Endothelial cell of umbilical vein (primary cell): ENCODE results near the gene NCL. TPM values are rescaled to one million over a fixed set of nuclear protein-coding genes. Genes with fewer than 3 reads are reported as not detected.

Experiments
- BruUV-seq: library from RNA; stranded (reverse); fragments of 400-500 nt; replicated peaks from 2 replicates; lab custom pipeline; 2021; lab: Mats Ljungman, UMichigan
- CTCF ChIA-PET: fragments of 300-600, 350-600 bp; sonication (Branson Sonifier 250); formaldehyde crosslinking; loops from one replicate; lab custom pipeline; 2021; ENCODE audit warnings: antibody characterized with exemption, inconsistent platforms; lab: Charles Lee
- POLR2A ChIA-PET: fragments of 300-600, 350-600 bp; sonication (Branson Sonifier 250); formaldehyde crosslinking; loops from one replicate; lab custom pipeline; 2021; ENCODE audit warnings: antibody characterized with exemption, inconsistent platforms; lab: Charles Lee
- DNase-seq: peaks from one replicate; pipeline ENCODE4 v3.0.0-alpha.2; 2011; ENCODE audit warnings: low read depth, low spot score
- FAIRE-seq: peaks from 2 replicates; lab custom pipeline; 2011; peaks lifted over from hg19 to GRCh38; lab: Jason Lieb, UNC
- H2AFZ ChIP-seq: 2 replicates; pipeline ENCODE4 v1.6.0; 2012; ENCODE audit warnings: low read depth, low read length, control low read depth, inconsistent platforms
- H3K27ac ChIP-seq: 2 replicates; pipeline ENCODE4 v1.5.1; 2011; ENCODE audit warnings: low read depth, mild to moderate bottlenecking, control low read depth, low read length, moderate library complexity; ENCODE audit not compliant: insufficient read depth
- H3K27me3 ChIP-seq, 2 experiments: 2 replicates each; pipeline versions ENCODE4 v1.6.0 to v1.6.1; 2011; ENCODE audit warnings: low read length in 2 of 2, mixed read lengths in 1 of 2; ENCODE audit not compliant: control insufficient read depth in 2 of 2, insufficient read depth in 2 of 2
- H3K36me3 ChIP-seq, 2 experiments: 2 replicates in 1 of 2; 3 replicates in 1 of 2; pipeline ENCODE4 v1.5.1; 2011; ENCODE audit warnings: low read length in 2 of 2, mild to moderate bottlenecking in 1 of 2, moderate library complexity in 1 of 2; ENCODE audit not compliant: control insufficient read depth in 2 of 2, insufficient read depth in 2 of 2; ENCODE audit errors: extremely low read depth in 1 of 2
- H3K4me1 ChIP-seq: 3 replicates; pipeline ENCODE4 v1.5.1; 2011; ENCODE audit warnings: mild to moderate bottlenecking, low read length; ENCODE audit not compliant: control insufficient read depth, insufficient read depth; ENCODE audit errors: extremely low read depth
- H3K4me2 ChIP-seq: 2 replicates; pipeline ENCODE4 v1.6.1; 2011; ENCODE audit warnings: low read length, control low read depth, mixed read lengths; ENCODE audit not compliant: insufficient read depth
- H3K4me3 ChIP-seq, 3 experiments: fragments of 200-600 bp in 1 of 3; sonication (generic), shearing (Covaris generic) in 1 of 3; replicated peaks in 1 of 3; 2 replicates each; pipeline ENCODE4 v1.5.1; 2011 to 2016; ENCODE audit warnings: control low read depth in 3 of 3, low read length in 3 of 3, mild to moderate bottlenecking in 2 of 3, inconsistent platforms in 1 of 3, low read depth in 1 of 3, moderate library complexity in 1 of 3; ENCODE audit not compliant: insufficient read depth in 1 of 3
- H3K79me2 ChIP-seq: 2 replicates; pipeline ENCODE4 v1.6.0; 2012; ENCODE audit warnings: low read length, inconsistent platforms; ENCODE audit not compliant: control insufficient read depth, insufficient read depth
- H3K9ac ChIP-seq: replicated peaks from 2 replicates; pipeline ENCODE3; 2011; ENCODE audit warnings: low read length, control low read depth; ENCODE audit not compliant: insufficient read depth; ENCODE audit errors: extremely low read depth
- H3K9me1 ChIP-seq: replicated peaks from 3 replicates; pipeline ENCODE4 v1.6.0; 2011; ENCODE audit warnings: mild to moderate bottlenecking, low read length; ENCODE audit not compliant: control insufficient read depth, insufficient read depth; ENCODE audit errors: extremely low read depth
- H3K9me3 ChIP-seq: replicated peaks from 2 replicates; pipeline ENCODE4 v1.5.1; 2012; ENCODE audit warnings: low read length, inconsistent platforms; ENCODE audit not compliant: control insufficient read depth, insufficient read depth
- H4K20me1 ChIP-seq: replicated peaks from 2 replicates; pipeline ENCODE3; 2011; ENCODE audit warnings: mild to moderate bottlenecking, low read length; ENCODE audit not compliant: control insufficient read depth, insufficient read depth; ENCODE audit errors: extremely low read depth
- EZH2 ChIP-seq: IDR thresholded peaks from 2 replicates; pipeline ENCODE4 v1.6.1; 2012; ENCODE audit warnings: borderline replicate concordance, low read depth, mild to moderate bottlenecking, moderate library complexity, low read length, inconsistent platforms; ENCODE audit not compliant: severe bottlenecking
- FOS ChIP-seq: IDR thresholded peaks from 2 replicates; pipeline ENCODE4 v1.6.1; 2011; ENCODE audit warnings: mild to moderate bottlenecking, low read length, moderate library complexity, borderline replicate concordance; ENCODE audit not compliant: insufficient read depth
- GATA2 ChIP-seq: IDR thresholded peaks from 2 replicates; pipeline ENCODE4 v1.7.0; 2011; ENCODE audit warnings: low read depth, mild to moderate bottlenecking, moderate library complexity, mixed read lengths, low read length; ENCODE audit not compliant: insufficient read length, insufficient read depth
- JUN ChIP-seq: IDR thresholded peaks from 2 replicates; pipeline ENCODE4 v1.6.1; 2011; ENCODE audit warnings: borderline replicate concordance, low read depth; ENCODE audit not compliant: insufficient read length, insufficient read depth
- MYC ChIP-seq: IDR thresholded peaks from one replicate; pipeline ENCODE4 v1.6.1; 2011; ENCODE audit warnings: mild to moderate bottlenecking, low read depth, low read length
- POLR2A ChIP-seq: IDR thresholded peaks from 2 replicates; pipeline ENCODE4 v1.6.1; 2012; ENCODE audit warnings: low read depth, mild to moderate bottlenecking, control low read depth, low read length
- POLR2AphosphoS5 ChIP-seq: IDR thresholded peaks from 2 replicates; pipeline ENCODE4 v1.6.1; 2012; ENCODE audit warnings: low read depth, mild to moderate bottlenecking, control low read depth, low read length, moderate library complexity; ENCODE audit not compliant: insufficient read depth
- dilution Hi-C: fragments of 300-500 bp; cut with MboI; formaldehyde crosslinking; loops from one replicate; pipeline ENCODE4 v1.15.0; 2019; ENCODE audit warnings: low sequenced_read_pairs; ENCODE audit not compliant: extremely low pct_ligation_motif_present
- intact Hi-C: fragments of 100-400 bp; cut with micrococcal nuclease; formaldehyde crosslinking; loops from one replicate; pipeline ENCODE4 v1.10.0; 2022
- polyA plus RNA-seq, 4 experiments: library from polyadenylated mRNA; depleted of rRNA in 3 of 4; stranded (reverse) in 3 of 4; unstranded in 1 of 4; fragments of >200 nt; gene quantifications; 2 replicates each; pipeline versions ENCODE4 v1.2.1 to v1.2.3, GENCODE V29; 2011 to 2012; ENCODE audit warnings: missing spikeins in 1 of 4
- total RNA-seq: library from RNA; stranded (reverse); gene quantifications from 2 replicates; pipeline ENCODE4 v1.2.3, GENCODE V29; 2021
- TF ChIP-seq, protein P1 (sequence below): IDR thresholded peaks from 2 replicates; pipeline ENCODE4 v1.6.1; 2011; ENCODE audit not compliant: insufficient read depth, insufficient read length
- TF ChIP-seq, protein P2 (sequence below), 2 donors: IDR thresholded peaks; 1 replicate in 1 of 2; 2 replicates in 1 of 2; pipeline ENCODE4 v1.5.1; 2011; ENCODE audit warnings: low read length in 2 of 2, mild to moderate bottlenecking in 2 of 2, moderate library complexity in 2 of 2, control low read depth in 1 of 2, inconsistent platforms in 1 of 2, low read depth in 1 of 2; ENCODE audit not compliant: insufficient read depth in 1 of 2; ENCODE audit errors: extremely low read depth in 1 of 2

The NCL gene
- total and polyA plus RNA-seq, 2 donors (not counting 3 experiments of a cell fraction or from before 2014, with no cell fraction given), result 35.3 to 708 TPM

DNA sequence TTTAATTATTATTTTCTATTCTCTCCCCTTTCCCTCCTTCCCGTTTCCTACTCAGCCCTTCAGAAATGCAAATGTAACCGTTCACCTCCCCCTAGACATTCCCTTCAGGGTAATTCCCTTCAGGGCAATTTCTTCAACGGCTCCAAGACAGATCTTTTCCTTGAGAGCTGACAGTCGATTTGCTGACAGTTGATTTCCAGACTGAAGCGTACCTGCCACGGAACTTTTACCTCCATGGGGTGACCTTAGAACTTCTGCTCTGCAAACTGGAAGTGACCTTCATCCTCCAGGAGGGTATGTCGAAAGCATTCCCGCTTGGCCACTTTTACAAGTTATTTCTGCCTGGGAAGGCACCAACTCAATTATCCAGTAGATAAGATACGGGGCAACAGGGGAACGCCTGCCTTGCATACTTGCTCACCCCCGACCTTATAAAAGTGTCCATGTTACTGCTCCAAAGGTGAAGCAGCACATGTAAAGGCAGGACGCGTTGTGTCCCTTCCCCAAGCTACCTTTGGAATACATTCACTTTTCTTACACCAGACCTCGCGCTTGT is 50.3 kb downstream of the NCL start:
- Histone ChIP-seq H3K9me3 (no peaks in the 10 kb centered on the region), H2AFZ (no peak overlapping the region), H3K4me3 (no peak overlapping the region), H3K27me3 (no peaks in the 10 kb centered on the region), H3K4me1 (peaks cover 3% of the 10 kb centered on the region), H4K20me1 (no peaks in the 10 kb centered on the region), H3K27ac (no peak overlapping the region), H3K9me1 (no peaks in the 10 kb centered on the region), H3K9ac (no peak overlapping the region), H3K36me3 (no peaks in the 10 kb centered on the region), H3K4me2 (no peak overlapping the region), H3K79me2 (no peaks in the 10 kb centered on the region)
- ChIA-PET CTCF (interaction anchor here (0.6 to 5.4 kb wide), 7 partner anchors 38 to 310 kb away, joined by 3 to 70 read pairs (median 10); no protein-coding TSS in a partner anchor), POLR2A (no interaction called here)
- dilution Hi-C loops (no loop called here), intact Hi-C loops (no loop called here)
- DNase-seq (no peak), FAIRE-seq (no peak)
- no peak for TF ChIP-seq POLR2AphosphoS5
- TF ChIP-seq POLR2A, result no peak
- no peak for TF ChIP-seq EZH2
- TF ChIP-seq FOS, result no peak
- TF ChIP-seq, protein P1, sequence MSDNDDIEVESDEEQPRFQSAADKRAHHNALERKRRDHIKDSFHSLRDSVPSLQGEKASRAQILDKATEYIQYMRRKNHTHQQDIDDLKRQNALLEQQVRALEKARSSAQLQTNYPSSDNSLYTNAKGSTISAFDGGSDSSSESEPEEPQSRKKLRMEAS, result no peak
- TF ChIP-seq, protein P2, sequence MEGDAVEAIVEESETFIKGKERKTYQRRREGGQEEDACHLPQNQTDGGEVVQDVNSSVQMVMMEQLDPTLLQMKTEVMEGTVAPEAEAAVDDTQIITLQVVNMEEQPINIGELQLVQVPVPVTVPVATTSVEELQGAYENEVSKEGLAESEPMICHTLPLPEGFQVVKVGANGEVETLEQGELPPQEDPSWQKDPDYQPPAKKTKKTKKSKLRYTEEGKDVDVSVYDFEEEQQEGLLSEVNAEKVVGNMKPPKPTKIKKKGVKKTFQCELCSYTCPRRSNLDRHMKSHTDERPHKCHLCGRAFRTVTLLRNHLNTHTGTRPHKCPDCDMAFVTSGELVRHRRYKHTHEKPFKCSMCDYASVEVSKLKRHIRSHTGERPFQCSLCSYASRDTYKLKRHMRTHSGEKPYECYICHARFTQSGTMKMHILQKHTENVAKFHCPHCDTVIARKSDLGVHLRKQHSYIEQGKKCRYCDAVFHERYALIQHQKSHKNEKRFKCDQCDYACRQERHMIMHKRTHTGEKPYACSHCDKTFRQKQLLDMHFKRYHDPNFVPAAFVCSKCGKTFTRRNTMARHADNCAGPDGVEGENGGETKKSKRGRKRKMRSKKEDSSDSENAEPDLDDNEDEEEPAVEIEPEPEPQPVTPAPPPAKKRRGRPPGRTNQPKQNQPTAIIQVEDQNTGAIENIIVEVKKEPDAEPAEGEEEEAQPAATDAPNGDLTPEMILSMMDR (IDR thresholded peaks at IDR 0.05; ENCODE audit: extremely low read depth in 1 of 2, insufficient read depth in 1 of 2, low read depth in 1 of 2, low read length in 2 of 2), result no peak
- TF ChIP-seq GATA2, result no peak
- TF ChIP-seq JUN, result no peak
- no peak for TF ChIP-seq MYC
- BruUV-seq, result no TSS peak
